HG03066 (cell line): Measurements from ENCODE around the gene SMARCE1.
A peak's percentile ranks its signal among the peaks of the same experiment; 100 is the strongest.

Source experiments
- ATAC-seq: cut with Tn5 transposase; IDR thresholded peaks from one replicate; pipeline ENCODE4 v1.9.1; 2021; ENCODE audit warnings: low read depth; ENCODE audit not compliant: unreplicated experiment

SMARCE1 gene

DNA sequence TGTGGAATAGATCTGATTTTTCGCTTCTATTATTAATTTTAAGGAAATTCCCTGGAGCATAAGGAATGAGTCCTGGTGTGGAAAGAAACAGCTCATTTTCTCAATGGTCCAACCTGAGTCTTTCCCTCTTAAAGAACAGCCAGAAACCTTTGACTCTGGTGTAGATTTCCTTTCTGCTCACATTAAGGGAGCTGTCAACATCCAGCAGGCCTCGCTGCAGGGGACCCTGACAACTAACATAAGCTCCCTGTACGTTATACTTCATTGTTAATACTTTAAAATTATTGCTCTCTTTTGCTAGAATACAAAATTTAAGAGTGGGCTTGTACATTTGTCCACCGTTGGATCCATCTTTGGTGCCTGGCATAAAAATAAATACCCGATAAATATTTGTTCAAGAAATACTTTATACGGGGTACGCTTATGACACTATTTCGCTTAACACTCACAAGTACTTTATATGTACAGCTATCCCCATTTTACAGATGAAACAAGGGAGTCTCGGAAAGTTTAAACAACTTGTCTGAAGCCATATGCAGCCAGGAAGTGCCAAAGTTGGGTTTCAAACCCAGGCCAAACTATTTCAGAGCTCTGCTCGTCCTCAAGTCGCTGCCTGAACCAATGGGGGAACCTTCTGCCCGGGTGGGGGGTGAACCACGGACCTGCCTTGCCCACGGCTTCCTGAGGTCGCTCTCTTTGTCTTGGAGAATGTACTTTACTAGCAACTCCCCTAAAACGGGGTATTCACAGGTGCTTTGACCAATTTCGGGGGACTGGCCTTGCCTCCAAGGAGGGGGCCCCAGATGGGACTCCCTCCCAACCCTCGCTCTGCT is 611 bp downstream of the SMARCE1 start:
- no peak for ATAC-seq

DNA sequence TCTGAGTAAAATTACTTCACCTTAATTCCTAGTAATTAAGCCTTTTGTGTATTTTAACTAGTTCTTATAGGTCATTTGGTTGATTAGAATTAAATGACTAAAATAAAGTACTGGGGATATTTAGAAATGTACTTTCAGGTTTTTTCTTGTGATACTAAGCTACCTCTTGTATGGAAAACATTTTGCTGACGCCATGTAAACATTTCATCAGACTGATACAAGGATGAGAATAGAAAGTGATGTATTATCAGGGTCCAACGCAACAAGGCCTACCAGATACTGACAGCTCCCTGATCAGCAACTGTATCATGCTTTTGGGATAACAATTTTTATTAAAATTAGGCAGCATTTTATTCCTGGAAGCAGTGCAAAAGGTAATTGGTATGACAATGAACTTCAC is 1.7 kb downstream of the SMARCE1 start:
- ATAC-seq = no peak

DNA sequence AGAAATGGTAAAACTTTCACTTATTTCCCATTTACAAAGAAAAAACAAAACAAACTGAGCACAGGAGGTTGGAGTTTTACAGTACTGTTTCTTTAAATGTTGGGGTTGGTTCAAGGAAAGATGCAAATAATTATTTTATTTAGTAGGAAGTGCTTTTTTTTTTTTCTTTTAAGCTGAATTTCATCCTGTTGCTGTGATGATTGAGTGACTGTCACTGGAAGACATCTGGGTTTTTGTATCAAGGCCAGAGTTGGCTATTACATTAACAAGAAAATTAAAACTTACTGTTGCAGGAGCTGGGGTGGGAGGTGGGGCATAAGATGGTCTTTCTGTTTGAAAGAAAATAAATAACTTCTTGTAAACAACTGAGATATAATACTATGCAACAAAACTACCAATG is 2.3 kb downstream of the SMARCE1 start:
- ATAC-seq = no peak

DNA sequence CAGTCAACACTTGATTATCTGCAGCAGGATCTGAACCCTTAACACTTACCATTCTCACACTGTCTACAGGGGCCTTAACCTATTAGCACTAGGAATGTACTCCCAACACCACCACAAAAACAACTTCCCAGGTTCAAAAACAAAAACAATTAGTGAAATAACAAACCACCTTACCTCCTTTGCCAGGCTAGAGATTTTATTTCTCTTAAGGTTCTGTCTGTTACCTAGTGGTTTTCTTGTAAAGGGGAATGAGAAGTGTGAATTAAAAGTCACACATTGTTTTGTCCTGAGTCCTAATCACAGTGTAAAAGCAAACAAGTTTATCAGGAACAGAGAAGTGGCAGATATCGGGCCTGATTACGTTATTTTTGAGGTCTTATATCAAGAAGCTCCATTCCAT is 9.7 kb downstream of the SMARCE1 start:
- ATAC-seq = no peak

DNA sequence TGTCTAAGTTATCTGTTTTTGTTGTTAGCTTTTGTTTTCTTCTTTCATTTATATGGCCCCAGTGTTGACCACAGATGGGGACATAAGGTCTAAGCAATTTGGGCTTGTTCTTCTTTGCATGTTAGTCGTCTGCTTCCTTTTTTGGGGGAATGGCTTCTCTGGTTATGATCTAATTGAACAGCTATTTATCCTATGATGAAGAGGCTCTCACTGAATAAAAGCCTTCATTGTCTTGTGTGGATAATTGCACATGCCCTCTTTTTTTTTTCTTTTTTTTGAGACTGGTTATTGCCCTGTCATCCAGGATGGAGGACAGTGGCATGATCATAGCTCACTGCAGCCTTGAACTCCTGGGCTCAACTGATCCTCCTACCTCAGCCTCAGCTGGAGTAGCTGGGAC is 13.7 kb downstream of the SMARCE1 start:
- ATAC-seq = no peak

DNA sequence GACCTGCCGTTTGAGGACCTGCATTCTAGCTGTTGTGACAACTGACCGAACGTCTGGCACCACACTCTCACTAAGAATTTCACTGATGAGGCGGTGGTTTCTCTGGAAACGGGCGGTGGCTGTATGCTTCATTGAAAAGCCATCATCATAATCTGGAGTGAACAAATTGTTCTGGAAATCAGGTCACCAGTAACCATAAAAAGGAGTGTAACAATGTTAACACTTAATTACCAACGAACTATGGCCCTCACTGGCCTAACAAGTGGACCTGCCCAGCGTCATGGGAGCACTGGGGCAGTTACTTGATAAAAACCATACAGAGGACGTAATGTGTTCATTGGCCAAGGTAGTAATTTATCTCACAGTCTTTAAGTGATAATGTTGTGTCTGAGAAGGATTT is 15.4 kb downstream of the SMARCE1 start:
- ATAC-seq = no peak

DNA sequence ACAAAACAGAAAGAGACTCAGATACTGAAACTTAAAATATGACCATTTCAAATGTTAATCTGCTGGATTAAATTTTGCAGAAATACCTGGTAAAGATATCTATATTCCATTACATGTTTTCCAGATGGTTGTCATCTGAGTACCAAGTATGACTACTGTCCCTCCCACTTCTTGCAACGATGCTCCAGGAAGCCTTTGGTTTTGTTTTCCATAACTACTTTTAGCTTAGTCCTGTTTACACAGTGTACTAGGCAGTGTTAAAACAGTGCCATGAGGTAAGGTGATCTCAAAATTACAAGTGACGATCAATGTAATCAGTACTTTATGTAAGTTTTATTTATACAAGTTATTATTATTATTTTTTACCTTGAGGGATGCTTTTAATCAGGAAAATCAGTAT is 17.8 kb downstream of the SMARCE1 start:
- ATAC-seq = no peak

DNA sequence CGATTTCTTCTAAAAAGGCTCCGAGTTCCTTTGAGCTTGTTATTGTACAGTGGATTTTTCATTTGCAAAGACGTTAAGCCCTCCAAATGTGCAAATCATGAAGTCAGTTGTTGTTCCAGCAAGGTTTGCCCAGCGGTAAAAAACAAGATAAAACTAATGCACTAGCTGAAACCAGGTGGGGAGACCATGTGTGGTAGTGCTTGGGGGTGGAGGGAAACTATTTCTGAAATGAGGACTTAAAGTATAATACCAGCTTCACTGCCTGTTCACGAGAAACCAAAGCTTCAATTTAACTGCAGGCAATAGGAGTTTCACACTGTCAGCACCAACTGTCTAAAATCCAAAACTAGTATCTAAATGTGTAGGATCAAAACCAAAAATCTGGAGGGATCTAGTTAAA is 22.3 kb downstream of the SMARCE1 start:
- ATAC-seq = no peak

DNA sequence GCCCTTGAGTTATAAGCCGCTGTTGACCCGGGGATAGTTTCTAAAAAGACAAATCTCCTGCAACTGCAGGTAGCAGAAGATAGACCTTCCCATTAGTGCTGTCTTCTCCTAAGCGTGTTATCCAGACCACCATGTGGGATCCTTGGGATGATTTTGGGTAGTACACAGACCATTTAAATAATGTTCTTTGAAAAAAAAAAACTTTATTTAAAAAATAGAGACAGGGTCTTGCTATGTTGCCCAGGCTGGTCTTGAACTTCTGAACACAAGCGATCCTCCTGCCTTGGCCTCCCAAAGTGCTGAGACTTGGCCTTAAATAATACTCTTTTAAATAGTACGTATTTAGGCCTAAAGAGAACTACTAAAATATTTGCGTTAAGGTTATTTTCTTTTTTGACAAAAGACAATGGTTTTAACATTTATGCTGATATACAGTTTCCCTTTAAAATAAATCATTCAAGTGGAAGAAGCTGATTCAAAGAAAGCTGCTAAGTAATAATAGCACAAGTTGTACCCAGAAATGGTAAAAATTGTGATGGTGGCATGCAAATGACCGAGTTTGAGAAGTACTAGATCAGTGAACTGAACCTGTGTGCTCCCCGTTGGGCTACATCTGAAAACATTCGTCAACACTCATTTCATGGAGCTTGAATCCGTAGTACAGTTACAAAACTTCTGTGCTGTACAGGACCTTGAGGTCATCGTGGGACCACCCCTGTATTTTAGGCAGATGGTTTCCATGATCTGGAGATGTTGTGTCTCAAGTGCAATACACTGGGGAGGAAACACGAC is 24.0 kb downstream of the SMARCE1 start:
- ATAC-seq = no peak

DNA sequence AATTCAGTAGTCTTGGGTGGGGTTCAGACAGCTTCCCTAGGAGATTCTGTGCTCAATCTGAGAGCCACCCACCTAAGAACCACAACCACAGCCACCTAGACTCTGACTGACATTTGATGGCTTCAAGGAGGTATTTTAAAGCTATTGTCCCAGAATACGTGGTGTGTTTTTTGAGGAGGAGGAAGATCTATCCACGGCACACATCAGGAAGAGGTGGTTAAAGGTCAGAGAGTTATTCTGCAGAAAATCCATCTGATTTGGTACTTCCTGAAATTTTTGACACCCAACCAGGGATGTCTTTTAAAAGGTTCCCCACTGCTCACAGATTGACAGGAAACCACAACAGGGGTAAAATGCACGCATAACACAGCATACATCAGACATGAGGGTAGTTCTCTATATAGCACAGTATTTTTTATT is 25.1 kb downstream of the SMARCE1 start:
- no peak for ATAC-seq

DNA sequence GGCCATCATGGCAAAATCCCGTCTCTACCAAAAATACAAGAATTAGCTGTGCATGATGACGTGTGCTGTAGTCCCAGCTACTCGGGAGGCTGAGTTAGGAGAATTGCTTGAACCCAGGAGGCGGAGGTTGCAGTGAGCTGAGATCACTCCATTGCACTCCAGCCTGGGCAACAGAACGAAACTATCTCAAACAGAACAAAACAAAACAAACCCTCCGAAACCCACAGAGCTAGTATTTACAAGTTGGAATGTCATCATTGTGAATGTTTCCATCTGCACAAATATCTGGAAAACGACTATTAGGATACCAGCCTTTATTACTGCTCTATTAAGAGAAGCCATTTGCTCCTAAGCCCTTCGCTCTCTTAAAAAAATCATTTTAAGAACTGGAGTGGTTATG is 26.0 kb downstream of the SMARCE1 start:
- ATAC-seq = no peak

DNA sequence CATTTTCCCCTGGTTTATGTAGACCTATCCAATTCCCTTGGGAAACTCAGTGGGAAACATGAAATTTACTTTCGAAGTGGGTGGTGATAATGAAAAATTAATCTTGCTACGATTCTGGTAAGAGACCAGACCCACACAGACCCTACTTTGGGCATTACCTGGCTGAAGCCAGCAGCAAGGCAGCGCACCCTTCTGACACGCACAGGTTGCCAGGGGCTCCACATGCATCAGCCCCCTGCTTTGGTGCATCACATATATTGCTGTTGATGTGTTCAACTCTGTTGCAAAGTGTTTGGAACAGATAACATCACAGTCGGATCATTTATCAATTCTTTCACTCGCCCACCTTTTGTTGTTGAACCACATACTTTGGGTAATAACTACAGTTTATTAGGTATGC is 26.6 kb downstream of the SMARCE1 start:
- no peak for ATAC-seq

DNA sequence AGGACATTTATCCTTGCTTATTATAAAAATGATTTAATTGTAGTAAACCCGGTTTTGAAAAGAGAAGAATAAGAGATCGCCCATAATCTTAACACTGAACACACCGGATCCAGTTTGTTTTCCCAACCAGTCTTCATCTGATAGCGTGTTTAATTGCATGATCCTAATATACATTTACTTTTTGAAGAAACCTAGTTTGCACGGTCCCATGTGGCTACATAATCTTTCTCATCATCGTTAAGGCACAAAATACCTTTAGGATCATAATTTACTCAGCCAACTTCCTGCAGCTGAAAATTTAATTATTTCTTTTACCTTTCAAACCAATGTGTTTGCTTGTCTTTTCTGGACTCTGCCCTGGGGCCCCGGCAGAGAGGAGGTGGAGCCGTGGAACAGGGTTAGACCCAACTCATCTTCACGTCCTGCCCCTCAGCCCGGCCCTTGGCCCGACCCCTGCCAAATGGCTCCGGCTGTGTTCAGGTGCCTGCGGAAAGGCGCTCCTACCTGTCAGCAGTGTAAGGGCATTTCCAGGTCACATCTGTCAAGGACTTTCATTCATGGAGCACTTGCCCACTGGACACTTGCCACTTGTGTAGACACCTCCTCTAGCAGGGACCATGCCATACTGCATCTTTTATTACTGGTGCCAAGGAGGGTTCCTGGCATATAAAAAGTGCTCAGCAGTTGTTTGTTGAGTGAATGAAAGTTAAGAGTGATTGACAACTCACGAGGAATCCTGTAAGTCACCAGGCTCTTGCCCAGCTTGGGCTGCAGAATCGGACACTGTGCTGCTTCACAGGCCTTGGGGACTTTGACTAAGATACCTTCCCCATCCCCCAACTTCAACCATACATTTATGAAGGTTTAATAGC is 28.6 kb downstream of the SMARCE1 start:
- no peak for ATAC-seq

DNA sequence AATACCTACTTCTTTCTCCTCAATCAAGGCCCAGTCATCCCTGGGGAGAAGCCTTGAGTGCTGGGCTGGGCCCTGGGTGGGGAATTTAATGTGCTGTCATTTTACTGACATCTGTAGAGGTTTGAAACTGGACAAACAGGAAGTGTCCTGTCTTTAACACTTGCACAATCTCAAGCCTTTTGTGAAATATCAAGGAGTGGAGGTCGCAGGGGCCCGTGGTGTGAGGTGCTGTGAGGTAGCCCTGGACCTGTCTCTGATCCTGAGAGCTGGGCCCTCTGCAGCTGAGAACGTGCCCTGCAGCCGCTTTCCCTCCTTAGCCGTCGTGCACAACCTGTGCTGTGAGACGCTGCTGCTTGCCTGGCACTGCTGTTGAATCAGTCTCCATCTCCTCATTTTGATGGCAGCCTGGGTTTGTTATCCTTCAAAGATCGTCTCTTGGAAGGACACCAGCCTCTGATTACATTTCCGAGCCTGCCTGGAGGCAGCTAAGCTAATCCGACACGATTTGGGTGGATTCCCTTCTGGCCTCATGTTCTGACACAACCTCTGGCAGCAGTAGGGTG is 29.9 kb downstream of the SMARCE1 start:
- ATAC-seq = no peak

DNA sequence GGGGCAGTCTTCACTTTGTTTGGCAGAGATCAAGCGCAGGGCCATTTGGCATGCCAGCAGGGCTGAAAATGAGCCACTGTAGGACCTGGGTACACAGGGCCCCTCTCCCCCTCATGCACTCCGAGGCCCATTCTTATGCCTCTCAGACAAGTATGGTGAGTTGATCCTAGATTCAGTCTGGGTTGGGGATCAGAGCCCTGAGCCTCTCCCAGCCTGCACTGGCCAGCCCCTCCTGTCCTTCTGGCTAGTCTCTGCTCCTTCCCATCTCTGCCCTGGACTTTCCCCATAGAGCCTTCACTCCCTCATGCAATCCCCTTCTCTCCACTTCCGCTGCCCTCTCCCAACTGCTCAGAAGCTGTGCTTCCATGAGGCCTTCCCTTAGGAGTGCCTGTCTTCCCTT is 31.0 kb downstream of the SMARCE1 start:
- no peak for ATAC-seq

DNA sequence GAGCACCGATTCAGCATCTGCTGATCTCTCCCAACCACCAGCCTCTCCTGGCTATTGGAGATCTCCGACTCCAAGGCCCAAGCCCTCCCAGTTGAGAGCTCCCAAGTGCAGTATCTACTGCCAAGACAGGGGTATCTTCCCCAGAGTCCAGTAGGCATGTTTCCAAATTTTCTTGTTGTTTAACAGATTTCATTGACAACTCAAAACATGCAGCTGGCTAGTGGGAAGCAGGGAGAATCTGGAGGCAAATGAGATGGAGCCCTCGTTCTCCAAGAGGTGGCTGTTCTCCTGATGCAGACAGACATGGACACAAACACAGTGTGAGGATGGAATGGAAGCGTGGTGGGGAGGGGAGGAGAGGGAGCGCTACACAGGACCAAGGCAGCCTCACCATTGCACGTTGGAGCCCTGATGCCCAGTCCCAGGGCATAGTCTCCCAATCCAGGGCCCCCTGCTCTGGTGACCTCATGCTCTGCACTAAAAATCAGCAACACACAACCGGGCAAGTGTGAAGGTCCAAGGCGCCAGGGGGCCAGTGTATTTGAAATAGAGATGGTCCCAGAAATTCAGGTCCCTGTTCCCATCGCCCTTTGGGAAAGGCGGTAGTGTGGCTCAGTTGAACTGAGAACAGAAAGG is 31.7 kb downstream of the SMARCE1 start:
- no peak for ATAC-seq

DNA sequence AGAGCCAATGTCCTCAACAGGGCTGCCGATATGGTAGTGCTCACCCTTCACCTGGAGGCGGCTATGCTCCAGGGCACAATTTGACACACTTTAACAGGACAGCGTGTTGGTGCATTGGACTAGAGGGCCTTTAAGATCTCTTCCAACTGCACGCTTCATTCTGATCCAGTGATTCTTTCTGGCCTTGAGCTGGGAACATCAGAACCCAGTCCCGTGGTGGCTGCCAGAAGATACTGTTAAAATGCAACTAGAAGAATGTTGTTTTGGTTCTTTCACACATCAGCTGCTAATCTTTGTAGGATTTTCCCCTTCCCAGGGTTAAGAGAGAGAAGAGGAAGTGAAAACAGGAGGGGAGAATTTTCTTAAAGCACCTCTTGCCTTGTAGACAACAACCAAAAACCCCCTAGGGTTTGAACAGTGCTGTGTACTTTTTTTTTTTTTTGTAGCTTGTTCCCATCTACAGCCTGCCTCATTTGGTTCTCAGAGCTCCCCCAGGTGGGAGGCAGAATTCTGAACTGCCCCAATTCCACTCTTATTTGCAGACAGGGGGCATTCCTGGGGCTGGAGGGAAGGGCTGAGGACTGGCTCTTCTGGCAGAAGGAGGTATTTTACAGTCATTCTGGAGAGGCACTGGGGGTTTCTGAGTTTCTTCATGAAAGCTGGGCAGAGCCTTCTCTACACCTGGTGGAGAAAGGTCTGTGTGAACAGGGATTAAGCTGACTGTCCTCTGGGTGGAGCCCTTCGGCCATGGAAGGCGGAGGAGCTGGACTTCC is 32.4 kb downstream of the SMARCE1 start:
- ATAC-seq = peak; percentile 77

DNA sequence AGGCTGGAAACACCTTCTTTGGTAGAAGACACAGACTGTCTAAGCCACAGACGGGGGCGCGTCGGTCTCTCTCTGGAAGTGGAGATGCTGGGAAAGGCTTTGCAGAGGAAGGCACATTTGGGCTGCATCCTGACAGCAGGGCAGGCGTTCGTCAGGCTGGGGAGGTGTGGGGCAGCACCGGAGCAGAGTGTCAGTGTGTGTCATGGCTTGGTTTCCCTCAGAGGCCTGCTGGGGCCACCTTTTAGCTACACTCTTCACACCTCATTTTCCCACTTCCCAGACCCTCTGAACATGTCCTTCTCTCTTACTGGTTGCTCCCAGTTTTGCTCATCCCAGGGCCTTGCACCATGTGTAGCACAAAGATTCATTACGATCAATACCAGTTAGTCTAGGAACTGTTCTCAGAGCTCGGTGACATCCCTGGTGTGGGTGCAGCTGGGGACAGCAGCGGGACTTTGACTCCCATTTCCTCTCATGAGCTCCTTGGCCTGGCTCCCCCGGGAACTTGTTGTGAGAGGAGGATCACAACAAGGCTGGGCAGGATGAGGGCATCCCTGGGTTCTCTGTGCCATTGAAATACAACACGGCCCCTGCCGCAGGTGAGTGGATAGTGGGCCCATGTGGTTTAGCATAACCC is 33.1 kb downstream of the SMARCE1 start:
- ATAC-seq = no peak
